A673 (cell line): ENCODE results near the gene GAST. TPM values are rescaled to one million over a fixed set of nuclear protein-coding genes. Genes with fewer than 3 reads are reported as not detected.
A peak's percentile ranks its signal among the peaks of the same experiment; 100 is the strongest.

Experiments used
- BruUV-seq: library from RNA; stranded (reverse); fragments of 400-500 nt; replicated peaks from 2 replicates; lab custom pipeline; 2021; lab: Mats Ljungman, UMichigan
- CTCF ChIA-PET: fragments of 300-600 bp; sonication (Branson Sonifier 250); formaldehyde crosslinking; loops from one replicate; lab custom pipeline; 2022; ENCODE audit warnings: antibody characterized with exemption; lab: Charles Lee
- POLR2A ChIA-PET: fragments of 300-600 bp; sonication (Branson Sonifier 250); formaldehyde crosslinking; loops from one replicate; lab custom pipeline; 2022; ENCODE audit warnings: antibody characterized with exemption; ENCODE audit not compliant: low non-redundant PET; lab: Charles Lee
- DNase-seq: peaks from one replicate; pipeline ENCODE4 v3.0.0-alpha.2; 2015; ENCODE audit warnings: low spot score
- H3K27ac ChIP-seq: fragments of 200-600 bp; sonication (generic); 2 replicates; pipeline ENCODE4 v1.5.1; 2016; ENCODE audit warnings: mixed run types, low read depth, mild to moderate bottlenecking, mixed read lengths, antibody characterized with exemption, low read length; ENCODE audit not compliant: poor library complexity, severe bottlenecking
- H3K27me3 ChIP-seq: fragments of 200-600 bp; sonication (generic); replicated peaks from 2 replicates; pipeline ENCODE4 v1.6.1; 2017; ENCODE audit warnings: mixed run types, low read depth, mild to moderate bottlenecking, mixed read lengths, antibody characterized with exemption, low read length; ENCODE audit not compliant: insufficient read depth, poor library complexity
- H3K36me3 ChIP-seq: fragments of 200-600 bp; sonication (generic); 2 replicates; pipeline ENCODE4 v1.6.1; 2016; ENCODE audit warnings: mixed run types, mild to moderate bottlenecking, mixed read lengths, antibody characterized with exemption, low read length; ENCODE audit not compliant: insufficient read depth, poor library complexity, severe bottlenecking
- H3K4me1 ChIP-seq: fragments of 200-600 bp; sonication (generic); 2 replicates; pipeline ENCODE4 v1.6.1; 2017; ENCODE audit warnings: mixed run types, mild to moderate bottlenecking, mixed read lengths, antibody characterized with exemption, low read length; ENCODE audit not compliant: insufficient read depth, poor library complexity, severe bottlenecking
- H3K4me3 ChIP-seq: fragments of 200-600 bp; sonication (generic); 2 replicates; pipeline ENCODE4 v1.5.1; 2016; ENCODE audit warnings: low read depth, mixed run types, mild to moderate bottlenecking, mixed read lengths, low read length; ENCODE audit not compliant: poor library complexity, severe bottlenecking
- H3K9me3 ChIP-seq: fragments of 200-600 bp; sonication (generic); 2 replicates; pipeline ENCODE4 v1.6.1; 2016; ENCODE audit warnings: mixed run types, low read depth, mild to moderate bottlenecking, mixed read lengths, antibody characterized with exemption, low read length; ENCODE audit not compliant: poor library complexity, severe bottlenecking
- EZH2 ChIP-seq: fragments of 200-600 bp; sonication (generic); IDR thresholded peaks from 2 replicates; pipeline ENCODE4 v1.6.1; 2017; ENCODE audit warnings: borderline replicate concordance, low read depth, mild to moderate bottlenecking, mixed read lengths, antibody characterized with exemption, low read length; ENCODE audit not compliant: poor library complexity, severe bottlenecking
- intact Hi-C: fragments of 100-400 bp; cut with micrococcal nuclease; formaldehyde crosslinking; loops from one replicate; pipeline ENCODE4 v1.10.0; 2022; ENCODE audit not compliant: unreplicated experiment
- total RNA-seq: library from RNA; stranded (reverse); gene quantifications from 2 replicates; pipeline ENCODE4 v1.2.3, GENCODE V29; 2021
- TF ChIP-seq, protein P1 (sequence below): fragments of 300-800, 200-600 bp; sonication (generic); conservative IDR thresholded peaks from 2 replicates; pipeline ENCODE4 v1.5.1; 2017; ENCODE audit warnings: low read depth, mild to moderate bottlenecking, antibody characterized with exemption, low read length, moderate library complexity, mixed read lengths

The GAST gene
- total RNA-seq, 1 experiment from 2014 or later = not detected

DNA sequence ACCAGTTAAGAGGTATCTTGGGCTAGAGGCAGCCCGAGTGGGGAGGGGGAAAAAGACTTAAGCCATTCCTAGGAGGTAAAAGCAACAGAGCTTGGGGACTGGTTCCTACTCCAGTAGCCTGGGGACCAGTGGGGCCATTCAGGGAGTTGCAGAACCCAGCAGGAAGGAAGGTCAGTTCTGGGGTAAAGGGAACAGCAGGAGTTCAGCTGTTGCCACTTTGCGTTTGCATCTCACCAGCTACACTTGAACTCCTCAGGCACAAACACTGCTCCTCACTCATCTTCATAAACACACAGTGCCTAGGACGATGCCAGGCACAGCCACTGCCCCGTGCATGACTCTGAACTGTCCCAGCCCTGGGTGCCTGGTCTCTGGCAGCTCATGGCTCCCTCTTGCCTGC, 18.3 kb downstream of the GAST start:
- Histone ChIP-seq H3K4me1 (no peaks in the 10 kb centered on the region), H3K27me3 (peaks cover 18% of the 10 kb centered on the region), H3K27ac (no peak overlapping the region), H3K36me3 (no peaks in the 10 kb centered on the region), H3K9me3 (no peaks in the 10 kb centered on the region), H3K4me3 (no peak overlapping the region)
- CTCF ChIA-PET = no interaction called here
- no peak for TF ChIP-seq EZH2
- TF ChIP-seq, protein P1, sequence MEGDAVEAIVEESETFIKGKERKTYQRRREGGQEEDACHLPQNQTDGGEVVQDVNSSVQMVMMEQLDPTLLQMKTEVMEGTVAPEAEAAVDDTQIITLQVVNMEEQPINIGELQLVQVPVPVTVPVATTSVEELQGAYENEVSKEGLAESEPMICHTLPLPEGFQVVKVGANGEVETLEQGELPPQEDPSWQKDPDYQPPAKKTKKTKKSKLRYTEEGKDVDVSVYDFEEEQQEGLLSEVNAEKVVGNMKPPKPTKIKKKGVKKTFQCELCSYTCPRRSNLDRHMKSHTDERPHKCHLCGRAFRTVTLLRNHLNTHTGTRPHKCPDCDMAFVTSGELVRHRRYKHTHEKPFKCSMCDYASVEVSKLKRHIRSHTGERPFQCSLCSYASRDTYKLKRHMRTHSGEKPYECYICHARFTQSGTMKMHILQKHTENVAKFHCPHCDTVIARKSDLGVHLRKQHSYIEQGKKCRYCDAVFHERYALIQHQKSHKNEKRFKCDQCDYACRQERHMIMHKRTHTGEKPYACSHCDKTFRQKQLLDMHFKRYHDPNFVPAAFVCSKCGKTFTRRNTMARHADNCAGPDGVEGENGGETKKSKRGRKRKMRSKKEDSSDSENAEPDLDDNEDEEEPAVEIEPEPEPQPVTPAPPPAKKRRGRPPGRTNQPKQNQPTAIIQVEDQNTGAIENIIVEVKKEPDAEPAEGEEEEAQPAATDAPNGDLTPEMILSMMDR = no peak
- no peak for DNase-seq
- POLR2A ChIA-PET = no interaction called here
- no TSS peak for BruUV-seq
- intact Hi-C loops = loop anchor here (10.0 kb wide), 1 partner anchor 154 kb away; no protein-coding TSS in a partner anchor

- no peak for DNase-seq
- ChIA-PET CTCF (no interaction called here), POLR2A (no interaction called here)
- Histone ChIP-seq H3K4me3 (no peak overlapping the region), H3K27me3 (peaks cover 26% of the 10 kb centered on the region), H3K9me3 (no peaks in the 10 kb centered on the region), H3K36me3 (no peaks in the 10 kb centered on the region), H3K4me1 (no peaks in the 10 kb centered on the region), H3K27ac (no peak overlapping the region)
- TF ChIP-seq EZH2 = no peak
- TF ChIP-seq, protein P1 = no peak
- no TSS peak for BruUV-seq
- intact Hi-C loops = loop anchor here (10.0 kb wide), 1 partner anchor 153 kb away; no protein-coding TSS in a partner anchor
These were observed 19.7 kb downstream of the GAST start for GRCh38 chr17:41731836-41732235.

- Histone ChIP-seq H3K4me1 (no peaks in the 10 kb centered on the region), H3K4me3 (peak overlapping the region; percentile 39), H3K9me3 (no peaks in the 10 kb centered on the region), H3K36me3 (no peaks in the 10 kb centered on the region), H3K27me3 (peaks cover 26% of the 10 kb centered on the region), H3K27ac (no peak overlapping the region)
- CTCF ChIA-PET = no interaction called here
- TF ChIP-seq EZH2 = no peak
- TF ChIP-seq, protein P1 = no peak
- POLR2A ChIA-PET = interaction anchor here (0.7 kb wide), 1 partner anchor 44 kb away, joined by 8 read pairs; no protein-coding TSS in a partner anchor
- no peak for DNase-seq
- no TSS peak for BruUV-seq
- intact Hi-C loops = loop anchor here (10.0 kb wide), 1 partner anchor 151 kb away; no protein-coding TSS in a partner anchor
These were observed 21.4 kb downstream of the GAST start for GRCh38 chr17:41733348-41734138.
